ENCODE data around the gene OSBP2. TPM values are rescaled to one million over a fixed set of nuclear protein-coding genes. Genes with fewer than 3 reads are reported as not detected.

OSBP2 gene
- total and polyA plus RNA-seq, 12 donors: 0.84 to 20.1 (median 13.2) TPM

- no peak overlapping the region for H3K4me3 ChIP-seq
- TF ChIP-seq, protein P1, sequence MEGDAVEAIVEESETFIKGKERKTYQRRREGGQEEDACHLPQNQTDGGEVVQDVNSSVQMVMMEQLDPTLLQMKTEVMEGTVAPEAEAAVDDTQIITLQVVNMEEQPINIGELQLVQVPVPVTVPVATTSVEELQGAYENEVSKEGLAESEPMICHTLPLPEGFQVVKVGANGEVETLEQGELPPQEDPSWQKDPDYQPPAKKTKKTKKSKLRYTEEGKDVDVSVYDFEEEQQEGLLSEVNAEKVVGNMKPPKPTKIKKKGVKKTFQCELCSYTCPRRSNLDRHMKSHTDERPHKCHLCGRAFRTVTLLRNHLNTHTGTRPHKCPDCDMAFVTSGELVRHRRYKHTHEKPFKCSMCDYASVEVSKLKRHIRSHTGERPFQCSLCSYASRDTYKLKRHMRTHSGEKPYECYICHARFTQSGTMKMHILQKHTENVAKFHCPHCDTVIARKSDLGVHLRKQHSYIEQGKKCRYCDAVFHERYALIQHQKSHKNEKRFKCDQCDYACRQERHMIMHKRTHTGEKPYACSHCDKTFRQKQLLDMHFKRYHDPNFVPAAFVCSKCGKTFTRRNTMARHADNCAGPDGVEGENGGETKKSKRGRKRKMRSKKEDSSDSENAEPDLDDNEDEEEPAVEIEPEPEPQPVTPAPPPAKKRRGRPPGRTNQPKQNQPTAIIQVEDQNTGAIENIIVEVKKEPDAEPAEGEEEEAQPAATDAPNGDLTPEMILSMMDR (IDR thresholded peaks at IDR 0.05): no peak
- DNase-seq: no peak
- WGBS, 2 donors: 83 to 87% methylated on average over 6 of the region's 6 CpGs
- no peaks in the 10 kb centered on the region for H3K9me3 ChIP-seq
- H3K27ac ChIP-seq: no peak overlapping the region
- intact Hi-C loops (cut with DNase I): loop anchor here in 6 of 10 donors (10.0 kb wide), 3 partner anchors 117 to 387 kb away; partner anchors contain the start of gene PLA2G3 (in 4 of the 6)
- H3K27me3 ChIP-seq: no peaks in the 10 kb centered on the region
- no peaks in the 10 kb centered on the region for H3K36me3 ChIP-seq
- peaks cover 0 to 6% (median 0%) of the 10 kb centered on the region in 9 donors for H3K4me1 ChIP-seq
- ATAC-seq: no peak
These were observed 73.0 kb downstream of the OSBP2 start for GRCh38 chr22:30767661-30768060.

- TF ChIP-seq, protein P1 (IDR thresholded peaks at IDR 0.05): no peak
These were observed 76.0 kb downstream of the OSBP2 start for GRCh38 chr22:30770716-30771115.

GRCh38 chr22:30773919-30774318 is 79.2 kb downstream of the OSBP2 start:
- Histone ChIP-seq H3K4me3 (no peak overlapping the region), H3K27ac (no peak overlapping the region), H3K27me3 (no peaks in the 10 kb centered on the region), H3K36me3 (no peaks in the 10 kb centered on the region), H3K4me1 (peaks cover 0 to 6% (median 0%) of the 10 kb centered on the region in 9 donors), H3K9me3 (no peaks in the 10 kb centered on the region)
- no peak for DNase-seq
- intact Hi-C loops (cut with DNase I): loop anchor here in 2 of 10 donors (5.0 to 10.0 kb wide), 2 partner anchors 121 to 128 kb away; no protein-coding TSS in a partner anchor
- no peak for ATAC-seq
- TF ChIP-seq, protein P1 (IDR thresholded peaks at IDR 0.05): no peak
- 89 to 91% methylated on average over 5 of the region's 5 CpGs for WGBS, 2 donors

More at GRCh38 chr22:30770716-30771115, 76.0 kb downstream of the OSBP2 start:
- 92 to 98% methylated on average over 9 of the region's 9 CpGs for WGBS, 2 donors
- Histone ChIP-seq H3K4me1 (peaks cover 0 to 6% (median 0%) of the 10 kb centered on the region in 9 donors), H3K36me3 (no peaks in the 10 kb centered on the region), H3K4me3 (no peak overlapping the region), H3K9me3 (no peaks in the 10 kb centered on the region), H3K27me3 (no peaks in the 10 kb centered on the region), H3K27ac (no peak overlapping the region)
- intact Hi-C loops (cut with DNase I): loop anchor here in 2 of 10 donors (5.0 to 10.0 kb wide), 2 partner anchors 124 to 132 kb away; no protein-coding TSS in a partner anchor
- ATAC-seq: no peak
- no peak for DNase-seq

DNA sequence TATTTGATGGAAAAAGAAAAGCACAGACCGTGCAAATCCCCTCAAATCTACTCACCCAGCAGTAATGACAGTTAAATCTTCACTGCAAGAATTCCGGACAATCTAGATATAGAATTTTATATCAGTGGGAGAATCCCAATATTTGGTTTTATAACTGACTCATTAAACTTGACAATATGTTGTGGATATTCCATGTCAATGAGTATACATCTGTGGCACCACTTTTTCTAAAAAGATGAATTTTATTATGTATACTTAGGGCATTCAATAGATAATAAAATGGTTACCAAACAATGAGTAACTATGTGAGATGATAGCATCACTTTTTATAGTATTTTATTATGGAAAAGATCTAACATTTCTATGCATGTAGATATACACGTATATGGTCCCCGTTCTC is 79.9 kb downstream of the OSBP2 start:
- 92 to 94% methylated on average over 4 of the region's 4 CpGs for WGBS, 2 donors
- TF ChIP-seq, protein P1 (IDR thresholded peaks at IDR 0.05): no peak
- no peaks in the 10 kb centered on the region for H3K27me3 ChIP-seq
- H3K36me3 ChIP-seq: no peaks in the 10 kb centered on the region
- no peak overlapping the region for H3K4me3 ChIP-seq
- intact Hi-C loops (cut with DNase I): loop anchor here in 2 of 10 donors (5.0 to 10.0 kb wide), 2 partner anchors 120 to 128 kb away; no protein-coding TSS in a partner anchor
- H3K27ac ChIP-seq: no peak overlapping the region
- peaks cover 0 to 6% (median 0%) of the 10 kb centered on the region in 9 donors for H3K4me1 ChIP-seq
- DNase-seq: no peak
- ATAC-seq: no peak
- H3K9me3 ChIP-seq: no peaks in the 10 kb centered on the region
